AG09319 (cell line): ENCODE data around the gene PYGM.

Experiments
- DNase-seq: peaks from one replicate; pipeline ENCODE4 v3.0.0-alpha.2; 2010; ENCODE audit warnings: low read depth; ENCODE audit errors: extremely low read depth
- TF ChIP-seq, protein P1 (sequence below): IDR thresholded peaks from 2 replicates; pipeline ENCODE4 v1.5.1; 2011; ENCODE audit warnings: low read depth, mild to moderate bottlenecking, inconsistent platforms, low read length, moderate library complexity

PYGM gene

DNA sequence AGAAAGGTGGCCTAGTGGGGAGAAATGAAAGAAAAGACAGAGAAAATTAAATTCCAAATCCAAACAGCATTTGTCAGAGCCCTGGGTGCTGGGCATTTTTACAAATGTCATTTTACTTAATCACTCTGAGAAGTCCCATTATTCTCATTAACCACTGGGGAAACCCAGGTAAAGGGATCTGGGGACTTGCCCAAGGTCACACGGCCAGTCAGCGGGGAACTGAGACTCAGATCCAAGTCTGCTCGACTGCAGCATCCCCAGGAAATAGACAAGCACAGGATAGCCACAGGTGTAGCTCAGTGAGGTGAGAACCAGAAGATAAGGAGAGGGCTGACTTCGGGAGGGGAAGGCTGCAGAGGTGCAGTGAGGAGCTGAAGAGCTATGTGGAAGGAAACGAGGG, 44.7 kb downstream of the PYGM start:
- DNase-seq: no peak
- TF ChIP-seq, protein P1, sequence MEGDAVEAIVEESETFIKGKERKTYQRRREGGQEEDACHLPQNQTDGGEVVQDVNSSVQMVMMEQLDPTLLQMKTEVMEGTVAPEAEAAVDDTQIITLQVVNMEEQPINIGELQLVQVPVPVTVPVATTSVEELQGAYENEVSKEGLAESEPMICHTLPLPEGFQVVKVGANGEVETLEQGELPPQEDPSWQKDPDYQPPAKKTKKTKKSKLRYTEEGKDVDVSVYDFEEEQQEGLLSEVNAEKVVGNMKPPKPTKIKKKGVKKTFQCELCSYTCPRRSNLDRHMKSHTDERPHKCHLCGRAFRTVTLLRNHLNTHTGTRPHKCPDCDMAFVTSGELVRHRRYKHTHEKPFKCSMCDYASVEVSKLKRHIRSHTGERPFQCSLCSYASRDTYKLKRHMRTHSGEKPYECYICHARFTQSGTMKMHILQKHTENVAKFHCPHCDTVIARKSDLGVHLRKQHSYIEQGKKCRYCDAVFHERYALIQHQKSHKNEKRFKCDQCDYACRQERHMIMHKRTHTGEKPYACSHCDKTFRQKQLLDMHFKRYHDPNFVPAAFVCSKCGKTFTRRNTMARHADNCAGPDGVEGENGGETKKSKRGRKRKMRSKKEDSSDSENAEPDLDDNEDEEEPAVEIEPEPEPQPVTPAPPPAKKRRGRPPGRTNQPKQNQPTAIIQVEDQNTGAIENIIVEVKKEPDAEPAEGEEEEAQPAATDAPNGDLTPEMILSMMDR: no peak

DNA sequence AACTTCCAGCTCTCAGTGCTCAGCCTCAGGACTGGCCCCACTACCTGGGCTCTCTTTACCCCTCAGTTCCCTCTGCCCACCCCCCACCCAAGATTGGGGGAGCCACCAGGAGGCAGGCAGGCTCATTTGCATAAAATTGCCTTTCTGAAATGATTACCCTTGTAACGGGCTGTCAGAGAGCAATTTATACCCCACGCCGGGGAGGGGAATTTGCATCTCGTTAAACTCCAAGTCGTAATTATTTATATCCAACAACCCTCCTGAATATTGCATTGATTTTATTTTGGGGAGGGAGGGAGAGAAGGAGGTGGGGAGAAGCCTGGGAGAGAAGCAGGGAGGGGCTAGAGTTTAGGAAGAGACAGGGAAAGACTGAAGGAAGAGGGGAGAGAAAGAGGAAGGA, 45.1 kb downstream of the PYGM start:
- no peak for DNase-seq
- TF ChIP-seq, protein P1: no peak

DNA sequence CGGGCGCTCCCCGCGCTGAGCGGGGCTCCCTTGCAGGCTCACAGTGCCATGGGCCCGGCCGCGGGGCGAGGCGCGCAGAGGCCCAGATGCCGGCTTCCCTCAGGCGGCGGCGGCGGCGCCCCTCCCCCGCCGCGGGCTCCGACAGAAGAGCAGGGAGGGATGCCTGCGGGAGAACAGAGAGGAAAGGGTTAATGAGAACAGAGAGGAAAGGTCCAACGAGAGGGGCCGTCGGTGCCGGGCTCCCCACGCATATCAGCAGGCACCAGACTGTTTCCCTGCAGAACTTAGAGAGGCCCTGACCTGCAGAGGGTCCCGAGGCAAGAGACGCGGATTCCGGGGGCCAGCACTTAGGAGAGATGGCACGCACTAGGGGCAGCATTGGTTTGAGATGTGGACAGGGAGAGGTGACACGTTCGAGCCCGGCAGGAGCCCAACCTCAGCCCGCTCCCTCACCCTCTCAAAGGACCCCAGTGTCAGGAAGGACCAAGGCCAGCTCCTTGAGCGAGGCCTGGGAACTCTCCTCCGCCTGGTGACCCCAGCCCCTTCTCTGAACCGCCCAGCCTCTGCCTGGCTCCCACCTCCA, 45.9 kb downstream of the PYGM start:
- DNase-seq: no peak
- TF ChIP-seq, protein P1: no peak

GRCh38 chr11:64713016-64713707, 46.6 kb downstream of the PYGM start:
- TF ChIP-seq, protein P1: no peak
- DNase-seq: no peak

DNA sequence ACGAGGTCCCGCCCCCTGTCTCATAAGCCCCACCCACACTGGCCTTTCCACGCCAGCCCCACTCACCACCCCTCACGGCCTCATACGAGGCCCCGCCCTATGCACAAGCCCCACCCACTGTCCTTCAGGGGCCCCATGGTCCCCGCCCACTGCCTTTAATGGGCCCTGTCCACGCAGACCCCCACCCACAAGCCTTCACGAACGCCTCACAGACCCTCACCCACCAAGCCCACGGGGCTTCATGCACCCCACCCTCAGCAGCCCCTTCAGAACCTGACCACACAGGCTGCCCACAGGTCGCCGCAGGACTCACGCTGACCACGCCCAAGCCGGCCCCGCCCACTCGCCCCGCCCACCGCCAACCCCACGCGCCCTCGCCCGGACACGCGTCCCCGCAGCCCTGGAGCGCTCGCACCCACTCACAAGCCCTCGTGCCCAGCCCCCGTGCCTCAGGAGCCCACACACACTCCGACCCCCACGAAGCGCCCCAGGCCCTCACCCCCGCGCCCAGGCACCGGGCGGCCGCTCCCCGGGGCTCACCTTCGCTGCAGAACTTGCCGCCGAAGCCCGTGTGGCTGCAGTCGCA, 47.3 kb downstream of the PYGM start:
- DNase-seq: no peak

DNA sequence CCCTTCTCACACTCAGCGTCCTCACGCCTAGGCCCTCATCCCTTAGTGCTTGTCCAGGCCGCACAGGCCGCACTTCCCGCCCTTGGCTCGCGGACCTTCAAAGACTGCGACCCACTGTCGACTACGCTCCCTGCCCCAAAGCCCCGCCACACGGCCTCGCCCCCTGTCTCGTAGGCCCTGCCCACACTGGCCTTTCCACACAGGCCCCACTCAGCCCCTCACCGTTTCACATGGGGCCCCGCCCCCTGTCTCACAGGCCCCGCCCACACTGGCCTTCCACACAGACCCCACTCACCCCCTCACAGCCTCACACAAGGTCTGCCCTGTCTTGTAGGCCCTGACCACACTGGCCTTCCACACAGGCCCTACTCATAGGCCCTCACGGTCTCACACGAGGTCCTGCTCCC, 47.8 kb downstream of the PYGM start:
- no peak for DNase-seq
- TF ChIP-seq, protein P1: no peak

More for the DNA sequence above, 47.3 kb downstream of the PYGM start:
- TF ChIP-seq, protein P1: no peak
